HG02642 (cell line): ENCODE measurements around the gene IFITM1.
"Not testable (repeated sequence)": the region's sequence is repeated elsewhere in the genome, so short reads cannot be mapped to it uniquely, and the experiment has no call there.

ENCODE experiments used
- ATAC-seq: cut with Tn5 transposase; IDR thresholded peaks from one replicate; pipeline ENCODE4 v1.9.1; 2021; ENCODE audit warnings: mild to moderate bottlenecking; ENCODE audit not compliant: unreplicated experiment, poor library complexity

The IFITM1 gene

GRCh38 chr11:324593-325517 lies 11.0 kb downstream of the IFITM1 start:
- ATAC-seq = not testable (repeated sequence)

- no peak for ATAC-seq
Measured at GRCh38 chr11:325796-326591, 12.2 kb downstream of the IFITM1 start.

- no peak for ATAC-seq
Measured at GRCh38 chr11:326592-326841, 12.7 kb downstream of the IFITM1 start.

- peak; percentile 61 for ATAC-seq
Measured at GRCh38 chr11:326842-327580, 13.2 kb downstream of the IFITM1 start.

- no peak for ATAC-seq
Measured at GRCh38 chr11:327581-327923, 13.7 kb downstream of the IFITM1 start.

GRCh38 chr11:328012-328411 lies 14.2 kb downstream of the IFITM1 start:
- ATAC-seq = no peak

- not testable (repeated sequence) for ATAC-seq
Measured at GRCh38 chr11:328516-329100, 14.8 kb downstream of the IFITM1 start.

GRCh38 chr11:329886-330253 lies 16.0 kb downstream of the IFITM1 start:
- no peak for ATAC-seq

GRCh38 chr11:330307-330693 lies 16.5 kb downstream of the IFITM1 start:
- no peak for ATAC-seq

- no peak for ATAC-seq
Measured at GRCh38 chr11:330694-331357, 17.0 kb downstream of the IFITM1 start.

- ATAC-seq = no peak
Measured at GRCh38 chr11:331358-332060, 17.7 kb downstream of the IFITM1 start.

- no peak for ATAC-seq
Measured at GRCh38 chr11:332651-333480, 19.0 kb downstream of the IFITM1 start.

GRCh38 chr11:333616-334263 lies 19.9 kb downstream of the IFITM1 start:
- ATAC-seq = not testable (repeated sequence)

GRCh38 chr11:334264-334994 lies 20.6 kb downstream of the IFITM1 start:
- no peak for ATAC-seq

- ATAC-seq = no peak
Measured at GRCh38 chr11:335779-336658, 22.2 kb downstream of the IFITM1 start.

GRCh38 chr11:336659-337198 lies 22.9 kb downstream of the IFITM1 start:
- ATAC-seq = no peak
